Activated CD8-positive, alpha-beta T cell treated with anti-CD3 and anti-CD28 coated beads for 36 hours (primary cell): ENCODE results near the gene NGLY1. TPM values are rescaled to one million over a fixed set of nuclear protein-coding genes. Genes with fewer than 3 reads are reported as not detected.

Source experiments
- ATAC-seq: fragments of 200-7000 bp; cut with Tn5 transposase; one replicate; pipeline ENCODE4 v1.10.0; 2021; ENCODE audit warnings: mild to moderate bottlenecking, moderate library complexity
- CTCF ChIA-PET: fragments of 350-600 bp; sonication (Branson Sonifier 250); formaldehyde crosslinking; loops from one replicate; lab custom pipeline; 2021; ENCODE audit warnings: antibody characterized with exemption; lab: Charles Lee
- POLR2A ChIA-PET: fragments of 350-600 bp; sonication (Branson Sonifier 250); formaldehyde crosslinking; loops from one replicate; lab custom pipeline; 2021; ENCODE audit warnings: antibody characterized with exemption; lab: Charles Lee
- DNase-seq: peaks from one replicate; pipeline ENCODE4 v3.0.0-alpha.2; 2020
- H3K27ac Mint-ChIP-seq: one replicate; pipeline ENCODE4 v1.8.0; 2021; ENCODE audit warnings: mild to moderate bottlenecking, mixed read lengths
- H3K27me3 Mint-ChIP-seq: one replicate; pipeline ENCODE4 v1.8.0; 2021; ENCODE audit warnings: mixed read lengths
- H3K36me3 Mint-ChIP-seq: one replicate; pipeline ENCODE4 v1.8.0; 2021; ENCODE audit warnings: low read depth, mixed read lengths
- H3K4me1 Mint-ChIP-seq: one replicate; pipeline ENCODE4 v1.8.0; 2021; ENCODE audit warnings: low read depth, mixed read lengths
- H3K4me3 Mint-ChIP-seq: one replicate; pipeline ENCODE4 v1.8.0; 2021; ENCODE audit warnings: mild to moderate bottlenecking, moderate library complexity, mixed read lengths
- H3K9me3 Mint-ChIP-seq: one replicate; pipeline ENCODE4 v1.8.0; 2021; ENCODE audit warnings: mixed read lengths
- intact Hi-C: fragments of 100-400 bp; cut with micrococcal nuclease; formaldehyde crosslinking; loops from one replicate; pipeline ENCODE4 v1.10.0; 2022
- total RNA-seq, 2 experiments: library from RNA; stranded (reverse); gene quantifications; one replicate each; pipeline ENCODE4 v1.2.3, GENCODE V29; 2021
- TF ChIP-seq, protein P1 (sequence below): fragments of 200-600 bp; IDR thresholded peaks from one replicate; pipeline ENCODE4 v1.8.0; 2022; ENCODE audit warnings: antibody characterized with exemption, mild to moderate bottlenecking

NGLY1 gene
- total RNA-seq, 2 experiments from 2014 or later: 142 to 146 TPM

DNA sequence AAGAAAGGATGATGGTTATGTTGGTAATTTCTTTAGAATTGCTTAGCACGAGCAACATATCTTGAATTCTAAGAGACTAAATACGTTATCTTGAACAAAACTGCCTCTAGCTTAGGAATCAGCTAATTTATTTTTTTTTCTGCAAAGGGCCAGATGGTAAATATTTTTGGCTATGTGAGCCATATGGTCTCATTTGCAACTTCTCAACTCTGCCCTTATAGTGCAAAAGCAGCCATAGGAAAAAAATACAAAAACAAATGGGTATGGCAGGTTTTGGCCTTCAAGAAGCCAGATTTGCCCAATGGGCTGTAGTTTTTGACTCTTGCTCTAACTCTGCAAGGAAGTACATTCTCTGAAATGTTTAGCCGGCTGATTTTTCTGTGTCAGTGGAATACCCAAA is 18.5 kb upstream of the NGLY1 start:
- Mint-ChIP-seq H3K4me3 (no peak overlapping the region), H3K27me3 (peaks cover 2% of the 10 kb centered on the region), H3K36me3 (no peaks in the 10 kb centered on the region), H3K4me1 (no peaks in the 10 kb centered on the region), H3K27ac (no peak overlapping the region), H3K9me3 (no peaks in the 10 kb centered on the region)
- no peak for DNase-seq
- intact Hi-C loops: no loop called here
- no peak for ATAC-seq
- TF ChIP-seq, protein P1, sequence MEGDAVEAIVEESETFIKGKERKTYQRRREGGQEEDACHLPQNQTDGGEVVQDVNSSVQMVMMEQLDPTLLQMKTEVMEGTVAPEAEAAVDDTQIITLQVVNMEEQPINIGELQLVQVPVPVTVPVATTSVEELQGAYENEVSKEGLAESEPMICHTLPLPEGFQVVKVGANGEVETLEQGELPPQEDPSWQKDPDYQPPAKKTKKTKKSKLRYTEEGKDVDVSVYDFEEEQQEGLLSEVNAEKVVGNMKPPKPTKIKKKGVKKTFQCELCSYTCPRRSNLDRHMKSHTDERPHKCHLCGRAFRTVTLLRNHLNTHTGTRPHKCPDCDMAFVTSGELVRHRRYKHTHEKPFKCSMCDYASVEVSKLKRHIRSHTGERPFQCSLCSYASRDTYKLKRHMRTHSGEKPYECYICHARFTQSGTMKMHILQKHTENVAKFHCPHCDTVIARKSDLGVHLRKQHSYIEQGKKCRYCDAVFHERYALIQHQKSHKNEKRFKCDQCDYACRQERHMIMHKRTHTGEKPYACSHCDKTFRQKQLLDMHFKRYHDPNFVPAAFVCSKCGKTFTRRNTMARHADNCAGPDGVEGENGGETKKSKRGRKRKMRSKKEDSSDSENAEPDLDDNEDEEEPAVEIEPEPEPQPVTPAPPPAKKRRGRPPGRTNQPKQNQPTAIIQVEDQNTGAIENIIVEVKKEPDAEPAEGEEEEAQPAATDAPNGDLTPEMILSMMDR: no peak
- POLR2A ChIA-PET: no interaction called here
- CTCF ChIA-PET: interaction anchor here (1.2 to 2.8 kb wide), 3 partner anchors 8 to 55 kb away, joined by 3 to 9 read pairs (median 8); no protein-coding TSS in a partner anchor

DNA sequence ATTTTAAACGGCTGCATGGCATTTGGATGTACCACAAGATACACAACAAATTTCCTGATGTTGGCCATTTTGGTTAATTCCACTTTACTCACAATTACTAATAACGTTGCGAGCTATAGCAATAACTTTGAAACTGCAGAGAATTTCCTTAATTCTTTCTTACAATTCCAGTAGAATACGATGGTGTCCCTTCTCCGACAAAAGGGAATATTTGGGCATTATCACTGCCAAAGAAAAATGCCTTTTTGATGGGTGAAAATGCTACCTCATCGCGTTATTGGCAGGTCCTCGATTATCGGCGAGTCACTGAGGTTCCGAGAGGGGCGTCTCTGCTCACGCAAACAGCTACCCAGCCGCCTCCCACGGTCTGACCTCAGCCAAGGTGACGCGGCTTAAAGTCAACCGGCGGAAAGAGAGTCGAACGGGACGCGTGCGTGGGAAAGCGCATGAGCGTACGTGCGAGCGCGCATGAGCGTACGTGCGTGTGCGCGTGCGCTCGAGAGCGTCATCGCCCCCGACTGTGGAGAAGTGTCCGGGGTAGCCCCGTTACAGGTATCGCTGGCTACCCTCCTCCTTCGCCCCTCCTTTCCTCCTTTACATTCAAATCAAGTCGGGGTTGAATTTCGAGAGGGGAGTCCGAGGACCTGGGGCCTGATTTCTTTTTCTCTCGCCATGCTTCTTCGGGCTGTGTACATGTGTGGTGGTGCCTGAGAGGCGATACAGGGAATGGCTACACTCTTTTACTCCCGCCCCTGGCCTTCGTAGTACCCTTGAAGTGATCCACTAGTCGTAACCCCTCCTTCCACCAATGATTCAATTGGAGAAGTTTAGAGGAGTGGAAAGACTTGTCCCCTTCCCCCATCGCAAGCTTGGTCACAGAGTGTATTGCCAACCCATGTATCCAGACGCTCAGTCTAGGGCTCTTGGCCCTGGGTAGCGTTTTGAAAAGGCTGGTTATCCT is 6.6 kb upstream of the NGLY1 start, which contains the start of gene OXSM:
OXSM (plus strand) TSS at position 495 of the 961 bp plus-strand sequence. CDS start 931 bp downstream, outside the sequence.
- H3K27me3 Mint-ChIP-seq: peaks cover 1% of the 10 kb centered on the region
- TF ChIP-seq, protein P1: no peak
- intact Hi-C loops: no loop called here

DNA sequence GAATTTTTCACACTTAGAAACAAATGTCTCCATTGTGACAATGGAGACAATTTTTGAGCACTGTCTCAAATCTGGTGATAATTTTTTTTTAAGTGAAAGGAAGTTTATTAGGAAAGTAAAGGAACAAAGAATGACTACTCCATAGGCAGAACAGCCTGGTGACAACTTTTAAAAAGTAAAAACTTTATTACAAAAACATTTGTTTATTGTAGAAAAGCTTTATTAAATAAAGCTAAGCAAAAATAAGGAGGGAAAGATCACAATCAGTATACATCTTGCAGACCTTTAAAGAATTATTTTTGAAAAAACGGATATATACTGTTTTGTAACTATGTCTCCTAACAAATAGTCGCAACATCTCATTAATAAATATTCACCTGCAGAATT is 6.0 kb upstream of the NGLY1 start:
- peaks cover 37% of the 10 kb centered on the region for H3K36me3 Mint-ChIP-seq
- TF ChIP-seq, protein P1: no peak

More for the DNA sequence above, 6.6 kb upstream of the NGLY1 start, which contains the start of gene OXSM:
- Mint-ChIP-seq H3K9me3 (no peaks in the 10 kb centered on the region), H3K36me3 (peaks cover 35% of the 10 kb centered on the region), H3K4me3 (peak within 1 kb of the TSS; percentile 98), H3K27ac (peak within 1 kb of the TSS; percentile 98), H3K4me1 (peaks cover 52% of the 10 kb centered on the region)
- ATAC-seq (peak; percentile 90), DNase-seq (peak; percentile 98)
- CTCF ChIA-PET: interaction anchor here (0.7 to 2.7 kb wide), 7 partner anchors 10 to 141 kb away, joined by 3 to 16 read pairs (median 4); no protein-coding TSS in a partner anchor
- POLR2A ChIA-PET: interaction anchor here (1.0 to 1.5 kb wide), 4 partner anchors 63 to 141 kb away, joined by 3 to 5 read pairs (median 3); no protein-coding TSS in a partner anchor

DNA sequence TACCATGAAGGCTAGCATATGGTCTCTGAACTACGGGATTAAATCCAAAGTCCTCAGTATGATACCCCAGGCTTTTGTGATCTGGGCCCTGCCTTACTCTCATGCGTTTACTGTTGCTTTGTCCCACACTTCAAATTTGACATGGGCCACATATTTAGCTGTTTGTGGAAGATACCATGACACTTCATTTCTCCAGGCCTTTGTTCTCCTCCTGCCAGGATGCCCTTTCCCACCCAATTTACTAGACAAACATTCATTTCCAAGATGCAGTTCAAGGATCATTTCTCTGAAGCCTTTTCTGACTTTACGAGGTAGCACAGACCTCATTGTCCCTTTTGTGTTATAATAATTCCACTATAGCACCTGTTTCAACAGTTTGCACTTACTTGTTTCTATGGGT is 4.4 kb upstream of the NGLY1 start:
- peaks cover 1% of the 10 kb centered on the region for H3K27me3 Mint-ChIP-seq
- intact Hi-C loops: no loop called here
- ATAC-seq (no peak), DNase-seq (no peak)
- ChIA-PET CTCF (no interaction called here), POLR2A (no interaction called here)
- H3K36me3 Mint-ChIP-seq: peaks cover 35% of the 10 kb centered on the region
- H3K4me3 Mint-ChIP-seq: no peak overlapping the region
- peaks cover 58% of the 10 kb centered on the region for H3K4me1 Mint-ChIP-seq
- no peaks in the 10 kb centered on the region for H3K9me3 Mint-ChIP-seq
- TF ChIP-seq, protein P1: no peak
- peak overlapping the region; percentile 7 for H3K27ac Mint-ChIP-seq

More for the DNA sequence above, 6.0 kb upstream of the NGLY1 start:
- peak overlapping the region; percentile 98 for H3K4me3 Mint-ChIP-seq
- ATAC-seq: no peak
- no peak for DNase-seq
- H3K27ac Mint-ChIP-seq: peak overlapping the region; percentile 98
- H3K9me3 Mint-ChIP-seq: no peaks in the 10 kb centered on the region
- ChIA-PET POLR2A (interaction anchor here (0.7 to 1.4 kb wide), 4 partner anchors 11 to 141 kb away, joined by 3 to 6 read pairs (median 4); no protein-coding TSS in a partner anchor), CTCF (interaction anchor here (1.4 to 2.7 kb wide), 3 partner anchors 17 to 141 kb away, joined by 3 to 16 read pairs (median 7); no protein-coding TSS in a partner anchor)
- peaks cover 59% of the 10 kb centered on the region for H3K4me1 Mint-ChIP-seq
- H3K27me3 Mint-ChIP-seq: peaks cover 1% of the 10 kb centered on the region
- intact Hi-C loops: no loop called here
